HepG2 (cell line): Measurements from ENCODE around the gene ICAM3. TPM values are rescaled to one million over a fixed set of nuclear protein-coding genes. Genes with fewer than 3 reads are reported as not detected.
A peak's percentile ranks its signal among the peaks of the same experiment; 100 is the strongest.

Experiments
- ARHGAP35 ChIP-seq: sonication (generic); formaldehyde crosslinking; IDR thresholded peaks from 2 replicates; pipeline ENCODE4 v1.9.0; 2022; ENCODE audit warnings: mild to moderate bottlenecking, inconsistent platforms, moderate library complexity, missing genetic modification reagents, borderline replicate concordance
- CBFB ChIP-seq: sonication (generic); formaldehyde crosslinking; IDR thresholded peaks from 2 replicates; pipeline ENCODE4 v1.4.0; 2020; ENCODE audit warnings: missing genetic modification reagents
- CREB1 ChIP-seq, 2 experiments: fragments of 450-650 bp in 1 of 2; IDR thresholded peaks; 2 replicates each; pipeline ENCODE4 v1.6.1; 2016 to 2017; ENCODE audit warnings: control low read depth in 1 of 2, mild to moderate bottlenecking in 1 of 2, missing compliant biosample characterization in 1 of 2, missing genetic modification characterization in 1 of 2
- EZH2 ChIP-seq: conservative IDR thresholded peaks from 2 replicates; pipeline ENCODE4 v1.6.1; 2012; ENCODE audit warnings: mild to moderate bottlenecking, low read depth, low read length, moderate library complexity
- HDAC6 ChIP-seq: fragments of 200-600 bp; sonication (generic); IDR thresholded peaks from 2 replicates; pipeline ENCODE4 v1.7.0; 2017; ENCODE audit warnings: mild to moderate bottlenecking, antibody characterized with exemption, low read length, low read depth
- HOXA5 ChIP-seq: sonication (generic); formaldehyde crosslinking; IDR thresholded peaks from 2 replicates; pipeline ENCODE4 v1.4.0; 2020; ENCODE audit warnings: missing genetic modification reagents
- KDM4B ChIP-seq: sonication (generic); formaldehyde crosslinking; IDR thresholded peaks from 2 replicates; pipeline ENCODE4 v1.4.0; 2020; ENCODE audit warnings: missing genetic modification reagents
- MEF2D ChIP-seq: sonication (generic); formaldehyde crosslinking; IDR thresholded peaks from 2 replicates; pipeline ENCODE4 v1.5.1; 2020; ENCODE audit warnings: mild to moderate bottlenecking, missing genetic modification reagents
- NFIC ChIP-seq: IDR thresholded peaks from 2 replicates; pipeline ENCODE4 v1.6.1; 2012; ENCODE audit warnings: mild to moderate bottlenecking, low read length, inconsistent platforms
- PLRG1 ChIP-seq: fragments of 450-650 bp; conservative IDR thresholded peaks from 2 replicates; pipeline ENCODE4 v1.6.1; 2016
- RBAK ChIP-seq: sonication (generic); formaldehyde crosslinking; IDR thresholded peaks from 2 replicates; pipeline ENCODE4 v1.5.1; 2020; ENCODE audit warnings: mild to moderate bottlenecking, missing genetic modification reagents
- SIX4 ChIP-seq: sonication (generic); formaldehyde crosslinking; IDR thresholded peaks from 2 replicates; pipeline ENCODE4 v1.4.0; 2020; ENCODE audit warnings: missing genetic modification reagents
- SP2 ChIP-seq: sonication (generic); formaldehyde crosslinking; IDR thresholded peaks from 2 replicates; pipeline ENCODE4 v1.5.1; 2020; ENCODE audit warnings: mild to moderate bottlenecking, missing genetic modification reagents
- TEAD3 ChIP-seq: optimal IDR thresholded peaks from 2 replicates; pipeline ENCODE3; 2016; ENCODE audit warnings: borderline replicate concordance
- WIZ ChIP-seq: sonication (generic); formaldehyde crosslinking; IDR thresholded peaks from 2 replicates; pipeline ENCODE4 v1.5.1; 2020; ENCODE audit warnings: mild to moderate bottlenecking, missing genetic modification reagents
- ZFP82 ChIP-seq: sonication (generic); formaldehyde crosslinking; IDR thresholded peaks from 2 replicates; pipeline ENCODE4 v1.5.1; 2020; ENCODE audit warnings: mild to moderate bottlenecking, missing genetic modification reagents, borderline replicate concordance
- ZNF281 ChIP-seq: sonication (generic); formaldehyde crosslinking; IDR thresholded peaks from 2 replicates; pipeline ENCODE4 v1.4.0; 2020; ENCODE audit warnings: missing genetic modification reagents, borderline replicate concordance
- ZNF333 ChIP-seq: sonication (generic); formaldehyde crosslinking; IDR thresholded peaks from 2 replicates; pipeline ENCODE4 v1.4.0; 2020; ENCODE audit warnings: mild to moderate bottlenecking, missing genetic modification reagents, borderline replicate concordance
- ZNF34 ChIP-seq: sonication (generic); formaldehyde crosslinking; IDR thresholded peaks from 2 replicates; pipeline ENCODE4 v1.4.0; 2020; ENCODE audit warnings: mild to moderate bottlenecking, missing genetic modification reagents, borderline replicate concordance
- ZNF614 ChIP-seq: IDR thresholded peaks from 2 replicates; pipeline ENCODE4 v1.6.1; 2018; ENCODE audit warnings: missing biosample characterization, missing genetic modification reagents, inconsistent platforms, borderline replicate concordance
- ZNF615 ChIP-seq: sonication (generic); formaldehyde crosslinking; IDR thresholded peaks from 2 replicates; pipeline ENCODE4 v1.5.0; 2020; ENCODE audit warnings: mild to moderate bottlenecking, missing genetic modification reagents, borderline replicate concordance
- ZNF709 ChIP-seq: sonication (generic); formaldehyde crosslinking; IDR thresholded peaks from 2 replicates; pipeline ENCODE4 v1.5.0; 2020; ENCODE audit warnings: mild to moderate bottlenecking, missing genetic modification reagents
- ZNF713 ChIP-seq: sonication (generic); formaldehyde crosslinking; IDR thresholded peaks from 2 replicates; pipeline ENCODE4 v1.4.0; 2020; ENCODE audit warnings: mild to moderate bottlenecking, missing genetic modification reagents
- ZNF780A ChIP-seq: sonication (generic); formaldehyde crosslinking; IDR thresholded peaks from 2 replicates; pipeline ENCODE4 v1.8.0; 2022; ENCODE audit warnings: mild to moderate bottlenecking, missing genetic modification reagents, moderate library complexity
- polyA plus RNA-seq, 8 experiments: library from polyadenylated mRNA; depleted of rRNA in 3 of 8; stranded (reverse) in 7 of 8; unstranded in 1 of 8; fragments of >200 nt; fragmentation: Illumina TruSeq in 4 of 8; extraction: Trizol in 4 of 8; gene quantifications; 2 replicates each; pipeline versions ENCODE4 v1.2.1 to v1.2.3, GENCODE V29; 2011 to 2016; ENCODE audit warnings: low read depth in 4 of 8, missing spikeins in 1 of 8, mixed read lengths in 1 of 8; ENCODE audit not compliant: insufficient read depth in 1 of 8
- total RNA-seq, 5 experiments: library from RNA; depleted of rRNA; stranded (reverse); fragments of >200 nt; fragmentation: Illumina TruSeq; extraction: Trizol; gene quantifications; 2 replicates each; pipeline ENCODE4 v1.2.3, GENCODE V29; 2016; ENCODE audit warnings: low read depth in 1 of 5
- TF ChIP-seq, protein P1 (sequence below), 2 experiments: fragments of 450-650 bp in 1 of 2; sonication (generic) in 1 of 2; formaldehyde crosslinking; IDR thresholded peaks; 2 replicates each; pipeline versions ENCODE4 v1.5.0 to v1.8.0; 2020 to 2022; ENCODE audit warnings: mild to moderate bottlenecking in 1 of 2, missing genetic modification reagents in 1 of 2

Gene ICAM3
- total and polyA plus RNA-seq, 2 of the 13 experiments (the other 11 are each of a cell fraction or from before 2014, with no cell fraction given): 14.1 to 21.0 TPM

- TF ChIP-seq, protein P1, sequence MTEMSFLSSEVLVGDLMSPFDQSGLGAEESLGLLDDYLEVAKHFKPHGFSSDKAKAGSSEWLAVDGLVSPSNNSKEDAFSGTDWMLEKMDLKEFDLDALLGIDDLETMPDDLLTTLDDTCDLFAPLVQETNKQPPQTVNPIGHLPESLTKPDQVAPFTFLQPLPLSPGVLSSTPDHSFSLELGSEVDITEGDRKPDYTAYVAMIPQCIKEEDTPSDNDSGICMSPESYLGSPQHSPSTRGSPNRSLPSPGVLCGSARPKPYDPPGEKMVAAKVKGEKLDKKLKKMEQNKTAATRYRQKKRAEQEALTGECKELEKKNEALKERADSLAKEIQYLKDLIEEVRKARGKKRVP (CRISPR knock-in tag; IDR thresholded peaks at IDR 0.05): no peak
- peak; percentile 41; the same call in 1 of the 2 replicates for TF ChIP-seq ZNF281
- peak; percentile 97 for TF ChIP-seq CREB1 (IDR thresholded peaks at IDR 0.05)
- TF ChIP-seq CREB1 (CRISPR knock-in tag; IDR thresholded peaks at IDR 0.05): peak; percentile 98
- TF ChIP-seq KDM4B (CRISPR knock-in tag): no peak
- no peak for TF ChIP-seq MEF2D
- TF ChIP-seq ZNF333 (CRISPR knock-in tag): no peak
- no peak for TF ChIP-seq ZNF713 (CRISPR knock-in tag)
- TF ChIP-seq HDAC6: no peak
- no peak; the same call in 1 of the 2 replicates for TF ChIP-seq ARHGAP35 (CRISPR knock-in tag)
- no peak for TF ChIP-seq PLRG1
- TF ChIP-seq SIX4: no peak
- TF ChIP-seq CBFB (CRISPR knock-in tag): peak; percentile 79; the same call in 1 of the 2 replicates
- TF ChIP-seq ZNF615 (CRISPR knock-in tag): no peak
- TF ChIP-seq HOXA5 (CRISPR knock-in tag): no peak
- TF ChIP-seq RBAK (CRISPR knock-in tag): no peak
- no peak; the same call in 1 of the 2 replicates for TF ChIP-seq ZNF614 (CRISPR knock-in tag)
- TF ChIP-seq ZFP82: 0 out of 2 replicates have a peak, but pooled peaks have one; percentile 74
- TF ChIP-seq ZNF780A (CRISPR knock-in tag): peak; percentile 64; the same call in 1 of the 2 replicates
- no peak for TF ChIP-seq EZH2
- peak; percentile 51; the same call in 1 of the 2 replicates for TF ChIP-seq ZNF709 (CRISPR knock-in tag)
- no peak for TF ChIP-seq ZNF34 (CRISPR knock-in tag)
- no peak; the same call in 1 of the 2 replicates for TF ChIP-seq WIZ (CRISPR knock-in tag)
- peak; percentile 91 for TF ChIP-seq SP2
- TF ChIP-seq TEAD3 (CRISPR knock-in tag): peak; percentile 8
- TF ChIP-seq NFIC: no peak
Measured at GRCh38 chr19:10380313-10381102, 41.1 kb upstream of the ICAM3 start, which contains the start of gene TYK2 (continued).
